Activated naive CD8-positive, alpha-beta T cell (primary cell): Measurements from ENCODE around the gene TLR8.
"Not testable (repeated sequence)": the region's sequence is repeated elsewhere in the genome, so short reads cannot be mapped to it uniquely, and the experiment has no call there.

ENCODE experiments used
- H3K27ac Mint-ChIP-seq: one replicate; pipeline ENCODE4 v1.8.0; 2021; ENCODE audit warnings: mixed read lengths
- H3K27me3 Mint-ChIP-seq: one replicate; pipeline ENCODE4 v1.8.0; 2021; ENCODE audit warnings: mixed read lengths
- H3K36me3 Mint-ChIP-seq: one replicate; pipeline ENCODE4 v1.8.0; 2021; ENCODE audit warnings: mixed read lengths
- H3K4me1 Mint-ChIP-seq: one replicate; pipeline ENCODE4 v1.8.0; 2021; ENCODE audit warnings: low read depth, mixed read lengths
- H3K4me3 Mint-ChIP-seq: one replicate; pipeline ENCODE4 v1.8.0; 2021; ENCODE audit warnings: mild to moderate bottlenecking, mixed read lengths
- H3K9me3 Mint-ChIP-seq: one replicate; pipeline ENCODE4 v1.8.0; 2021; ENCODE audit warnings: low read depth, mixed read lengths

Gene TLR8

DNA sequence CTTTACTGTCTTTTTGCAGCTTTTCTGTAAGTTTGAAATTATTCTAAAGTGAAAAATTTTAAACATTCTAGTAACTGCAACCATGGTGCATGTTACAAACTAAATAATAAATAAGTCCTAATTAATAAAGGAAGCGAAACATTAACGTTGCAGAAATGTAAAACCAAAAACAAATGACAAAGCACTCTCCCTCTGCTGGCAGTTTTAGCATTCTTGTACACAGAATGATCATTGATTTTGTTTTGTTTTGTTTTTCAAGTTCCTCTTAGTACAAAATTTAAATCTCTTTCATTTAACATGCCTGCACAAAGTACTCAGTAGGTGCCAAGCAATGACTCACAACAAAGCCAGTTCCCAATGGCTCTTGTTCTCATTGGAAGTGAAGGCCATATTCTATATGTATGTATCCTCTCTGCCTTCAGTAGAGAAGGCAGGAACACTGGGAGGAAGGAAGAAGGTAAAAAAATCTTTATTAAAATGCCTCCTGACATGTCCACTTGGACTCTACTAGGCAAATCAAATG is 54.8 kb downstream of the TLR8 start:
- Mint-ChIP-seq H3K36me3 (no peaks in the 10 kb centered on the region), H3K4me1 (peaks cover 56% of the 10 kb centered on the region), H3K27me3 (no peaks in the 10 kb centered on the region), H3K4me3 (peak overlapping the region; percentile 10), H3K27ac (peak overlapping the region; percentile 85), H3K9me3 (no peaks in the 10 kb centered on the region)

DNA sequence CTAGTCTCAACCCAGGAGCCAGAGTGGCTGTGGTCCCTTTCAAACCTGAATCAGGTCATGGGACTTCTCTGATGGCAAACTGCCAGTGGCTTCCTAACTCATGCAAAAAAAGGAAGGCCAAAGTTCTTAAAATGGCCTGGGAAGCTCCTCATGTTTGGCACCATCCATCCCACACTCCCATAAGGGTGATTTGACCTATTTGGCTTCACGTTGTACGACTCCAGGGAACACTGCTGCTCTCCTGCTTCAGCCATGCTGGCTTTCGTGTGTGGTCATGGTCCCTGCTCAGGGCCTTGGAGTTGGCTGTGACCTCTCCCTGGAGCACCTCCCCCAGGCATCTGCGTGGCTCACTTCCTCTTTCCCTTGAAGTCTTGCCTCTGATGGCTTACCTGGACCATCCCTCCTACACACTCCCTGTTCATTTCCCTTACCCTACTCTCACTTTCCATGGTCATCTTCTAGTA is 55.7 kb downstream of the TLR8 start:
- no peaks in the 10 kb centered on the region for H3K27me3 Mint-ChIP-seq
- H3K4me3 Mint-ChIP-seq, result peak overlapping the region; percentile 10
- no peaks in the 10 kb centered on the region for H3K36me3 Mint-ChIP-seq
- peak overlapping the region; percentile 85 for H3K27ac Mint-ChIP-seq
- peaks cover 55% of the 10 kb centered on the region for H3K4me1 Mint-ChIP-seq
- H3K9me3 Mint-ChIP-seq, result no peaks in the 10 kb centered on the region

DNA sequence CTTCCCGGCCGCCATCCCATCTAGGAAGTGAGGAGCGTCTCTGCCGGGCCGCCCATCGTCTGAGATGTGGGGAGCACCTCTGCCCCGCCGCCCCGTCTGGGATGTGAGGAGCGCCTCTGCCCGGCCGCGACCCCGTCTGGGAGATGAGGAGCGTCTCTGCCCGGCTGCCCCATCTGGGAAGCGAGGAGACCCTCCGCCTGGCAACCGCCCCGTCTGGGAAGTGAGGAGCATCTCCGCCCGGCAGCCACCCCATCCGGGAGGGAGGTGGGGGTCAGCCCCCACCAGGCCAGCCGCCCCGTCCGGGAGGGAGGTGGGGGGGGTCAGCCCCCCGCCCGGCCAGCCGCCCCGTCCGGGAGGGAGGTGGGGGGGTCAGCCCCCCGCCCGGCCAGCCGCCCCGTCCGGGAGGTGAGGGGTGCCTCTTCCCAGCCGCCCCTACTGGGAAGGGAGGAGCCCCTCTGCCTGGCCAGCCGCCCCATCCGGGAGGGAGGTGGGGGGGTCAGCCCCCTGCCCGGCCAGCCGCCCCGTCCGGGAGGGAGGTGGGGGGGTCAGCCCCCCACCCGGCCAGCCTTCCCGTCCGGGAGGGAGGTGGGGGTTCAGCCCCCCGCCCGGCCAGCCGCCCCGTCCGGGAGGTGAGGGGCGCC is 56.9 kb downstream of the TLR8 start:
- not testable (repeated sequence) for H3K4me3 Mint-ChIP-seq, H3K9me3 Mint-ChIP-seq, H3K36me3 Mint-ChIP-seq, H3K27me3 Mint-ChIP-seq, H3K27ac Mint-ChIP-seq
- H3K4me1 Mint-ChIP-seq, result peaks cover 56% of the 10 kb centered on the region

DNA sequence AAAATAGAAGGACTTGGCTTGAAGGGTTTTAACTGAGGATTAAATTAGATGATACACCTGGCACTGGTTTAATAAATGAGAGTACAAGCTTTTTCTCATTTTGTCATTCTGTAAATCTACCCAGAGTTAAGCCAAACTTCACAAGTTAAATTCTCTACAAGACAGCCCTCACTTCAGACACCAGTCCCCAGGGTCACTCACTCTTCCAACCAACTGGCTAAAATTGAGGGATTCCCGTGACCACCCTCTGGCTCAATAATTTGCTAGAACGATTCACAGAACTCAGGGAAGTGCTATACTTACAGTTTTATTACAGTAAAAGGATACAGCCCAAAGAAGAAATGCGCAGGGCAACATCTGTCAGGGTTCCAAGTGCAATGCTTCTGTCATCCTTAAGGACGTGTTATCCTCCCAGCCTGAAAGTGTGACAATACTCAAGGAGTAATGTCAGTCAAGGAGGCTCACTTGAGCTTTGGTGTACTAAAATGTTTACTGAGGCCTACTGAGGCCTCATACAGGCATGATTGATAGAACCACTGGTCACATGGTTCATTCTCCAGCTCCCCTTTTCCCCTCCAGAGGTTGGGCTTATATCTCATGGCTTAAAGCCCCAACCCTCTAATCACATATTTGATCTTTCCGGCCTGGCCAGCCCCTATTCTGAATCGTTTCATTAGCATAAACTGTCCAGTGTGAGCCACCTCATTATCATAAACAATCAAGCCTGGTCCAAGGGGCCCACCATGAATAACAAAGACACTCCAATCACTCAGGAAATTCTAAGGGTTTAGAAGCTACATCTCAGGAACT is 58.9 kb downstream of the TLR8 start:
- Mint-ChIP-seq H3K4me3 (no peak overlapping the region), H3K36me3 (no peaks in the 10 kb centered on the region), H3K27me3 (no peaks in the 10 kb centered on the region), H3K4me1 (peaks cover 55% of the 10 kb centered on the region), H3K9me3 (no peaks in the 10 kb centered on the region), H3K27ac (peak overlapping the region; percentile 97)

DNA sequence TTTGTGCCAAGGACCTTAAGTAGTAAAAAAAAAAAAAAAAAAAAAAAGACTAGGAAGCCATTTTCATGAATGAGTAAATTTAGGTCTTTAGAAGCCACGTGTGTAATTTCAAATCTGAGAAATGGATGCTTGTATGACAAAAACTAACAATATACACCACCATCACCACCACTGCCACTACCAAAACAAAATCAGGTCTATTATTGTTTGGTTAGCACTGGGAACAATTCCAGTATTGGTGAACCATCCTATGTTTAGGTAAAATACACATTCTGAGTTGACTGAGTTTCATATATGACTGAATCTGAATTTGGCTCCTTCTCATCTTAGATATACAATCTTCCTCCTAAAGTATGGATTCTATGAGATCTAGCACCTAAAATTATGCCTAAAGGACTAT is 59.7 kb downstream of the TLR8 start:
- Mint-ChIP-seq H3K4me3 (no peak overlapping the region), H3K9me3 (no peaks in the 10 kb centered on the region), H3K36me3 (no peaks in the 10 kb centered on the region), H3K27ac (peak overlapping the region; percentile 97), H3K27me3 (no peaks in the 10 kb centered on the region), H3K4me1 (peaks cover 57% of the 10 kb centered on the region)

DNA sequence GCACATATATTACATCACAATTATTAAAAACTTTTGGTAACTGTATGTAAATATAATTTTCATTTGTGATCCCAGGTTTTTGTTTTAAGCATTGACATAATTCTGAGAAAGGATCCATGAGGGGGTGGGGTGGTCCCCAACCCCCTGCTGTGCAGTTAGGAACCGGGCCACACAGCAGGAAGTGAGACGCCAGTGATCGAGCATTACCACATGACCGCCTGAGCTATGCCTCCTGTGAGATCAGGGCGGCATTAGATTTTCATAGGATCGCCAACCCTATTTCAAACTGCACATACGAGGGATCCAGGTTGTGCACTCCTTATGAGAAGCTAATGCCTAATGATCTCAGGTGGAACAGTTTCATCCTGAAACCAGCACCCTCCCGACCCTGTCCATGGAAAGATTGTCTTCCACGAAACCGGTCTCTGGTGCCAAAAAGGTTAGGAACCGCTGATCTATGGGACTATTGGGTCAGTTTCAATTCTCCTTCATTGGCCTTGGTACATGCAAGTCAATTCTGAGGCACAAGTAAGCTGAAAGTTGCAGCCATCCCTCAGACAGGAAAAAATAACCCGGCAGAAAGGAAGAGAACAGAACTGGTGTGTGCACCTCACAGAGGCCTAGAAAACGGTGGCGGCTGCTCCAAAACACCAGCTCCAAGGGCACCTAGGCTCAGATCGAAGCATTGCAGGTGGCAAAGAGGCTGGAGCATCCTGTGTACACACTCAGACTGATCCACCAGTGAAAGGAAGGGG is 61.5 kb downstream of the TLR8 start:
- Mint-ChIP-seq H3K36me3 (no peaks in the 10 kb centered on the region), H3K9me3 (no peaks in the 10 kb centered on the region), H3K27me3 (no peaks in the 10 kb centered on the region), H3K4me1 (peaks cover 57% of the 10 kb centered on the region), H3K27ac (peak overlapping the region; percentile 97), H3K4me3 (peak overlapping the region; percentile 78)

DNA sequence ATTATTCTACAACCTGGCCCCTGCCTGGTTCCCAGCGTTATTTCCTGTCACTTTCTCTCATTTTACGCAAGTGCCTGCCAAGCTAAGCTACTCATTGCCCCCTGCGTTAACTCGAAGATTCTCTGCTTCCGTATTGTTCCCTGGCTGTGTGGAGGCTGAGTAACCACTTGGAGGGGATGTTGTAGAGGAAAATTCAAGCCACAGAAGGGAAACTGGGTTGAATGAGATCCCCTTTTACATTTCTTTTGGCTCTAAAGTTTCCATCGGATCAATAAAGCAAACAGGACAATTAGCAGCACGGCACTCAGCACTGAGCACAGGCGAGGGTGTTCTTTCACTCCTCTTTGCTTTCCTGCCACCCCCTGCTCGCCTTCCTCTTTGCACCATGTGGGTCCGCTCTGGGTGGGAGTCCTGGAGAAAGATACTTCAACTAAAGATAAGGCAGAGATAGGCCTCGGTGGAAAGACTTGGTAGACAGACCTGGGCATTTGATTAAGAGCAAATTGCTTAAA is 64.3 kb downstream of the TLR8 start:
- H3K27ac Mint-ChIP-seq, result peak overlapping the region; percentile 98
- no peaks in the 10 kb centered on the region for H3K36me3 Mint-ChIP-seq
- H3K4me3 Mint-ChIP-seq, result peak overlapping the region; percentile 90
- H3K4me1 Mint-ChIP-seq, result peaks cover 54% of the 10 kb centered on the region
- H3K9me3 Mint-ChIP-seq, result no peaks in the 10 kb centered on the region
- H3K27me3 Mint-ChIP-seq, result no peaks in the 10 kb centered on the region

DNA sequence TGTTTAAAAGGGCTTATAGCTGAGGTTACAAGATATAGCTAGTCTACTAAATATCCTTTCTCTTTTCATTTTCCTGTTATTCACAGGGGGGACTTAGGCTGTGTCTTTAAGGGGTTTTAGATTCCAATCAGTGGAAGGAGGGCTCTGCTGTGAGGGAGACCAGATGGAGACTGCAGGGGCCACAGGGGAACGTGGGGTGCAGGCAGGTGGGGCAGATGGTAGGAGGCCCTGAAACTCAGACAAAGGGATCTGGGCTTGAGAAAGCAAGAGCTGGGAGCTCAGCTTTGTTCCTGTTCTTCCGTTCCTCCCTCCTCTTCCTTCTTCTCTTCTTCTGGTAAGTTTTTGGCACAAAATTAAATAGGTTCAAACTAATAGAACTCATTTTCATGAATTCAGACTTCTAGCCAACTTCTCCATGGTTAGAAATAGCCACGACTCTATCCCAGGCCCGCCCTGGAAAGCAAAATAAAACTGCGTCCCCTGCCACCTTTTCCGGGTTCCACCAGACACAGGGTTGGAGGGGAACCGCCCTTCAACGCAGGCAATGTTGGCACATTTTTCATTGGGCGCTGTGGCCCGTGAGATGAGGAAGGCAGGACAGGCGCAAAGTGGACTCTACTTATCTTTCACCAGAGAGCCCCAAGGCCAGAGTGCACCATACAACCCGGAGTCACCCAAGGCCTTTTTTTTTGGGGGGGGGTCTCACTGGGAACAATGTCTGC is 65.0 kb downstream of the TLR8 start:
- H3K27ac Mint-ChIP-seq, result peak overlapping the region; percentile 98
- H3K9me3 Mint-ChIP-seq, result no peaks in the 10 kb centered on the region
- no peaks in the 10 kb centered on the region for H3K27me3 Mint-ChIP-seq
- peak overlapping the region; percentile 90 for H3K4me3 Mint-ChIP-seq
- peaks cover 3% of the 10 kb centered on the region for H3K36me3 Mint-ChIP-seq
- H3K4me1 Mint-ChIP-seq, result peaks cover 49% of the 10 kb centered on the region

DNA sequence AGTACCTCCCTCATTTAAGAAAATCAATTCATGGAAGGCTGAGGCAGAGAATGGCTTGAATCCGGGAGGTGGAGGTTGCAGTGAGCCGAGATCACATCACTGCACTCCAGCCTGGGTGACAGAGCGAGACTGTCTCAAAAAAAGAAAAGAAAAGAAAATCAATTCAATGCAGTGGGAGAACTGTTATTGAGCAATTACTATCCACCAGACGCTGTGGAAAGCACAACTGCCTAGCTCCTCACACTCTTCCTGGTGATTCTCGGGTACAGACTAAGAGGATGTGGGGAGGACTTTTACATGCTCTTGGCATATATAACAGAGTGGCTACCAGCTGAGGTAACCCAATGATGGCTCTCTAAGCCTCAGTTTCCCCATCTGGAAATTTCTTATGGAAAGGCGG is 65.8 kb downstream of the TLR8 start:
- H3K9me3 Mint-ChIP-seq, result no peaks in the 10 kb centered on the region
- H3K27me3 Mint-ChIP-seq, result no peaks in the 10 kb centered on the region

More for the DNA sequence above, 65.8 kb downstream of the TLR8 start:
- Mint-ChIP-seq H3K4me1 (peaks cover 46% of the 10 kb centered on the region), H3K4me3 (peak overlapping the region; percentile 90), H3K27ac (peak overlapping the region; percentile 98), H3K36me3 (peaks cover 8% of the 10 kb centered on the region)
